PC-9 (cell line): ENCODE data around the gene CNOT3. TPM values are rescaled to one million over a fixed set of nuclear protein-coding genes. Genes with fewer than 3 reads are reported as not detected.

Source experiments
- BruUV-seq: library from RNA; stranded (reverse); fragments of 400-500 nt; replicated peaks from 2 replicates; lab custom pipeline; 2021; lab: Mats Ljungman, UMichigan
- CTCF ChIA-PET: fragments of 300-600 bp; sonication (Branson Sonifier 250); formaldehyde crosslinking; loops from one replicate; lab custom pipeline; 2022; ENCODE audit warnings: antibody characterized with exemption; lab: Charles Lee
- POLR2A ChIA-PET: fragments of 300-600 bp; sonication (Branson Sonifier 250); formaldehyde crosslinking; loops from one replicate; lab custom pipeline; 2022; ENCODE audit warnings: antibody characterized with exemption; ENCODE audit not compliant: unreplicated experiment; lab: Charles Lee
- DNase-seq, 2 experiments: peaks; one replicate each; pipeline versions ENCODE4 v3.0.0 to v3.0.0-alpha.2; 2015 to 2022; ENCODE audit warnings: mixed read lengths in 1 of 2
- H2AFZ ChIP-seq: fragments of 200-600 bp; sonication (generic); 2 replicates; pipeline ENCODE4 v1.8.1; 2017; ENCODE audit warnings: antibody characterized with exemption
- H3F3A ChIP-seq: fragments of 200-600 bp; sonication (generic); 2 replicates; pipeline ENCODE4 v1.8.1; 2017; ENCODE audit warnings: antibody characterized with exemption, mild to moderate bottlenecking, low read depth; ENCODE audit not compliant: insufficient read depth
- H3K27ac ChIP-seq: fragments of 200-600 bp; sonication (generic); 2 replicates; pipeline ENCODE4 v1.6.1; 2016; ENCODE audit warnings: mixed run types
- H3K27me3 ChIP-seq: fragments of 200-600 bp; sonication (generic); 2 replicates; pipeline ENCODE4 v1.6.1; 2016; ENCODE audit warnings: low read depth, mixed run types; ENCODE audit not compliant: insufficient read depth
- H3K36me3 ChIP-seq: fragments of 200-600 bp; sonication (generic); 2 replicates; pipeline ENCODE4 v1.6.1; 2016; ENCODE audit warnings: low read depth, mixed run types
- H3K4me1 ChIP-seq: fragments of 200-600 bp; sonication (generic); replicated peaks from 2 replicates; pipeline ENCODE4 v1.6.1; 2016; ENCODE audit warnings: mixed run types; ENCODE audit not compliant: insufficient read depth
- H3K4me2 ChIP-seq: fragments of 200-600 bp; sonication (generic); 2 replicates; pipeline ENCODE4 v1.6.1; 2017; ENCODE audit warnings: mixed run types
- H3K4me3 ChIP-seq: fragments of 200-600 bp; sonication (generic); 2 replicates; pipeline ENCODE4 v1.6.1; 2016; ENCODE audit warnings: mixed run types
- H3K79me2 ChIP-seq: fragments of 200-600 bp; sonication (generic); 2 replicates; pipeline ENCODE4 v1.6.1; 2017; ENCODE audit warnings: low read depth, mixed run types
- H3K9me2 ChIP-seq: fragments of 200-600 bp; sonication (generic); 2 replicates; pipeline ENCODE4 v1.8.1; 2017; ENCODE audit warnings: mild to moderate bottlenecking; ENCODE audit not compliant: insufficient read depth
- H3K9me3 ChIP-seq: fragments of 200-600 bp; sonication (generic); 2 replicates; pipeline ENCODE4 v1.8.1; 2016; ENCODE audit warnings: low read depth; ENCODE audit not compliant: insufficient read depth
- H4K20me1 ChIP-seq: fragments of 200-600 bp; sonication (generic); 2 replicates; pipeline ENCODE4 v1.8.1; 2017; ENCODE audit not compliant: insufficient read depth
- EZH2 ChIP-seq: fragments of 200-600 bp; sonication (generic); IDR thresholded peaks from 2 replicates; pipeline ENCODE4 v1.8.0; 2017; ENCODE audit warnings: antibody characterized with exemption, low read depth
- intact Hi-C: fragments of 100-400 bp; cut with micrococcal nuclease; formaldehyde crosslinking; loops from one replicate; pipeline ENCODE4 v1.10.0; 2022; ENCODE audit not compliant: unreplicated experiment
- total RNA-seq: library from RNA; stranded (reverse); gene quantifications from 2 replicates; pipeline ENCODE4 v1.2.3, GENCODE V29; 2021
- TF ChIP-seq, protein P1 (sequence below): fragments of 200-600 bp; sonication (generic); conservative IDR thresholded peaks from 2 replicates; pipeline ENCODE4 v1.6.1; 2017; ENCODE audit warnings: mixed run types, antibody characterized with exemption, mild to moderate bottlenecking, moderate library complexity

Gene CNOT3
- total RNA-seq, 1 experiment from 2014 or later = 89.1 TPM

DNA sequence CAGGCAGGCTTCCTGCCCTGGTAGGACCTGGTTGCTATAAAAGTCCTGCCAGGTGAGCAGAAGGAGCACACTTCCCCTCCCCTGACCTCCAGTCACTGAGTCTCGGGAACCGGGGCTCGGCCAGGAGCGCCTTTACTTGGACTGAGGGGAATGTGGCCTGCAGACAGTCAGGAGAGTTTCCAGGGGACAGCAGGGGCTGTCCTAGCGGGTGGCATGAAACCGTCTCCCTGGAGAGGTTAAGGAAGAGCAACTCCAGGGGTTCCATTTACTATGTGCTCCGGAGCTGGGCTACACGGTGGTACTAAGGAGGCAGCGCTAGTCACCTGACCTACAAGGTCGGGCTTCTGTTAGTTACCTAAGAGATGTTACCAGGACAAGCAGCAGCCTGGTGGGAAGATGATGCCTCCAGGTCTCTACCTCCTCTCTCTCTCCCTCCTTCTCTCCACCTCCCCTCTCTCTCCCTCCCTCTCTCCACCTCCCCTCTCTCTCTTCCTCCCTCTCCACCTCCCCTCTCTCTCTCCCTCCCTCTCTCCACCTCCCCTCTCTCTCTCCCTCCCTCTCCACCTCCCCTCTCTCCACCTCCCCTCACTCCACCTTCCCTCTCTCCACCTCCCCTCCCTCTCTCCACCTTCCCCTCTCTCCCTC lies 4.1 kb upstream of the CNOT3 start:
- POLR2A ChIA-PET = no interaction called here
- Histone ChIP-seq H4K20me1 (no peaks in the 10 kb centered on the region; the same call in 1 of the 2 replicates), H3K36me3 (0 out of 2 replicates have a peak, but pooled peaks cover 5% of the 10 kb centered on the region), H3F3A (peaks cover 23% of the 10 kb centered on the region), H3K4me2 (no peak overlapping the region), H3K4me1 (peaks cover 15% of the 10 kb centered on the region; the same call in 1 of the 2 replicates), H3K27ac (no peak overlapping the region), H3K4me3 (no peak overlapping the region), H3K27me3 (no peaks in the 10 kb centered on the region), H2AFZ (no peak overlapping the region), H3K9me3 (no peaks in the 10 kb centered on the region), H3K79me2 (peaks cover 8% of the 10 kb centered on the region), H3K9me2 (no peaks in the 10 kb centered on the region)
- peak in 1 of 2 experiments; percentile 51 for DNase-seq
- CTCF ChIA-PET = no interaction called here
- BruUV-seq = no TSS peak
- intact Hi-C loops = no loop called here
- TF ChIP-seq EZH2 = no peak
- TF ChIP-seq, protein P1, sequence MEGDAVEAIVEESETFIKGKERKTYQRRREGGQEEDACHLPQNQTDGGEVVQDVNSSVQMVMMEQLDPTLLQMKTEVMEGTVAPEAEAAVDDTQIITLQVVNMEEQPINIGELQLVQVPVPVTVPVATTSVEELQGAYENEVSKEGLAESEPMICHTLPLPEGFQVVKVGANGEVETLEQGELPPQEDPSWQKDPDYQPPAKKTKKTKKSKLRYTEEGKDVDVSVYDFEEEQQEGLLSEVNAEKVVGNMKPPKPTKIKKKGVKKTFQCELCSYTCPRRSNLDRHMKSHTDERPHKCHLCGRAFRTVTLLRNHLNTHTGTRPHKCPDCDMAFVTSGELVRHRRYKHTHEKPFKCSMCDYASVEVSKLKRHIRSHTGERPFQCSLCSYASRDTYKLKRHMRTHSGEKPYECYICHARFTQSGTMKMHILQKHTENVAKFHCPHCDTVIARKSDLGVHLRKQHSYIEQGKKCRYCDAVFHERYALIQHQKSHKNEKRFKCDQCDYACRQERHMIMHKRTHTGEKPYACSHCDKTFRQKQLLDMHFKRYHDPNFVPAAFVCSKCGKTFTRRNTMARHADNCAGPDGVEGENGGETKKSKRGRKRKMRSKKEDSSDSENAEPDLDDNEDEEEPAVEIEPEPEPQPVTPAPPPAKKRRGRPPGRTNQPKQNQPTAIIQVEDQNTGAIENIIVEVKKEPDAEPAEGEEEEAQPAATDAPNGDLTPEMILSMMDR = no peak

DNA sequence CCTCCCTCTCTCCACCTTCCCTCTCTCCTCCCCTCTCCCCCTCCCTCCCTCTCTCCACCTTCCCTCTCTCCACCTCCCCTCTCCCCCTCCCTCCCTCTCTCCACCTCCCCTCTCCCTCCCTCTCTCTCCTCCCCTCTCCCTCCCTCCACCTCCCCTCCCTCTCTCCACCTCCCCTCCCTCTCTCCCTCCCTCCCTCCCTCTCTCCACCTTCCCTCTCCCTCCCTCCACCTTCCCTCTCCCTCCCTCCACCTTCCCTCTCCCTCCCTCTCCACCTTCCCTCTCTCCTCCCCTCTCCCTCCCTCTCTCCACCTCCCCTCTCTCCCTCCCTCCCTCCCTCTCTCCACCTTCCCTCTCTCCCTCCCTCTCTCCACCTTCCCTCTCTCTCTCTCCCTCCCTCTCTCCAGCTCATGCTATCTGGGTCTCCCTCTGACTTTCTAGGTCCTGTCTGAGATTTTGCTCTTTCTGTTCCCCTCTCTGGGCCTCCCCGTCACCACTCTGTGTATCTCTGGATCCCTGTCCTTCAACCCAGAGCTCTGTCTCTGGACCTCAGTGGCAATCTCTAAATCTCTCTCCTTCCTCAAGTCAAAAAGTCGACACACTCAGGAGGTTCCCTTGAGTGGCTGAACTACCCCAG lies 3.5 kb upstream of the CNOT3 start:
- Histone ChIP-seq H2AFZ (no peak overlapping the region), H3K79me2 (peaks cover 14% of the 10 kb centered on the region), H3K4me2 (no peak overlapping the region), H3K36me3 (no peaks in the 10 kb centered on the region; the same call in 1 of the 2 replicates), H3K9me2 (no peaks in the 10 kb centered on the region), H4K20me1 (peaks cover 5% of the 10 kb centered on the region; the same call in 1 of the 2 replicates), H3K27me3 (no peaks in the 10 kb centered on the region), H3K4me3 (no peak overlapping the region), H3K9me3 (no peaks in the 10 kb centered on the region), H3F3A (peaks cover 23% of the 10 kb centered on the region), H3K4me1 (peaks cover 21% of the 10 kb centered on the region; the same call in 1 of the 2 replicates), H3K27ac (no peak overlapping the region)
- DNase-seq = no peak
- ChIA-PET POLR2A (no interaction called here), CTCF (no interaction called here)
- BruUV-seq = no TSS peak
- intact Hi-C loops = no loop called here
- TF ChIP-seq, protein P1 = no peak
- no peak for TF ChIP-seq EZH2

DNA sequence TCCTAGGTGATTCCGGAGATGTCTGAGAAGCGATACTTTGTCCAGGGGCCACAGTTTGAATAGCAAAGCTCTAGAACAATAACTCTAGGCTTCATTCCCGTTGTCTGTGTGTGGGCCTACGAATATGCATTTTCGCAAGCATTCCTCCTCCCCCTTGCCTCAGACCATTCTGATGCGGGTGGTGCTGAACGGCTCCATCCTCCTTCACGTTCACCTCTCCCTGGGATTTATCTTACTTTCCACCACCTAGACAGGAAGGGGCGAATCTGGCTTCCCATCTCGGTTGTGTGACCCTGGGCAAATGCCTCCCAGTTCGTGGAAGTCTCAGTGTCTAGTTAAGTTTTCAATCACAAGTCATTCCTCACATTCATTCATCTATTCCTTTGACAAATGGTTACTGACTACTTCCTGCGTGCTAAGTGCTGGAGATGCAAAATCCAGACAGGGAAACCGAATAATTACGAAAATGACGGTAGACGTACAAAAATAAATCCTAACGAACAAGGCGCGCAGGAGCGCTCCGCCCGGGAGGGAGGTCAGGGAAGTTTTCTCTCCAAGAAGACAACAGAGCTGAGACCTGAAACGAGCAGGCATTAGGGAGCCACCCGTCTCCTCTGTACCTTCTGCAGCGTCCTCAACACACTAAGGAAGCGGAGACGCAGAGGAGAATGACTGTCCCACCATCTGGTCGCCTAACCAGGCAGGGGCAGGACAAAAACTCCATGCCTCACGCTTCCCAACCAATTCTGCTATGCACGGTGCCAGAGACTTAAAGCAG lies 1.3 kb upstream of the CNOT3 start:
- POLR2A ChIA-PET = interaction anchor here (0.6 to 1.7 kb wide), 18 partner anchors 12 to 1451 kb away, joined by 4 to 36 read pairs (median 7); partner anchors contain the start of genes LENG1, LENG8, MBOAT7 and MYADM
- TF ChIP-seq, protein P1 = no peak
- no peak for TF ChIP-seq EZH2
- Histone ChIP-seq H3K4me2 (peak overlapping the region; percentile 97), H3K4me3 (peak overlapping the region; percentile 69), H2AFZ (peak overlapping the region; percentile 90), H3K79me2 (peaks cover 36% of the 10 kb centered on the region), H3K4me1 (peaks cover 26% of the 10 kb centered on the region; the same call in 1 of the 2 replicates), H3K36me3 (peaks cover 1% of the 10 kb centered on the region), H3K27ac (peak overlapping the region; percentile 46), H3K9me2 (no peaks in the 10 kb centered on the region), H3K27me3 (no peaks in the 10 kb centered on the region), H4K20me1 (peaks cover 27% of the 10 kb centered on the region), H3K9me3 (no peaks in the 10 kb centered on the region), H3F3A (peaks cover 23% of the 10 kb centered on the region)
- TSS peak; percentile 95 for BruUV-seq
- CTCF ChIA-PET = interaction anchor here (0.7 to 1.4 kb wide), 4 partner anchors 53 to 343 kb away, joined by 3 to 21 read pairs (median 11); partner anchors contain the start of gene MBOAT7
- intact Hi-C loops = loop anchor here (2.0 kb wide), 1 partner anchor 155 kb away; no protein-coding TSS in a partner anchor
- peak in 1 of 2 experiments; percentile 18 for DNase-seq
